HG02885 (cell line): ENCODE data around the gene TFPI2.
A peak's percentile ranks its signal among the peaks of the same experiment; 100 is the strongest.

Experiments
- ATAC-seq: cut with Tn5 transposase; IDR thresholded peaks from one replicate; pipeline ENCODE4 v1.9.1; 2021; ENCODE audit warnings: mild to moderate bottlenecking; ENCODE audit not compliant: unreplicated experiment, poor library complexity

TFPI2 gene

GRCh38 chr7:93860261-93860660 lies 30.3 kb downstream of the TFPI2 start:
- no peak for ATAC-seq

DNA sequence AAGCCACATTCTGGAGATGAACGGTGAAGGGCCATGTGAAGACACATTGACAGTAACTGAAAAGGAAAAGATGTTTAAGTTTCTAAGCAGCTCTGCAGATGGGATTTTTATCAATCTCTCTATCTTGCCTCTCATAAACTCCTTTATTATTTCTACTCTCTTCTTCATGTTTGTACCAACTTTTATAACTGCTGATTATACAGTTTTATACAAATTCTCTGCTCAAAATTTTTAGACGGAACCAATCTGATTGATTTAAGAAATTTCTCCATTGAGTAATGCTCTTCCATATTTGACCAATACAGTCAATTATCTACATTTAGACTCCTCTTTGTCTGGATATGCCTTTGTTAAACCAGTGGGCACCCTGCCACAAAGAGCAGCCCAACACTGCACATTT lies 31.7 kb downstream of the TFPI2 start:
- ATAC-seq = no peak

GRCh38 chr7:93856323-93856722 lies 34.2 kb downstream of the TFPI2 start:
- peak; percentile 54 for ATAC-seq

DNA sequence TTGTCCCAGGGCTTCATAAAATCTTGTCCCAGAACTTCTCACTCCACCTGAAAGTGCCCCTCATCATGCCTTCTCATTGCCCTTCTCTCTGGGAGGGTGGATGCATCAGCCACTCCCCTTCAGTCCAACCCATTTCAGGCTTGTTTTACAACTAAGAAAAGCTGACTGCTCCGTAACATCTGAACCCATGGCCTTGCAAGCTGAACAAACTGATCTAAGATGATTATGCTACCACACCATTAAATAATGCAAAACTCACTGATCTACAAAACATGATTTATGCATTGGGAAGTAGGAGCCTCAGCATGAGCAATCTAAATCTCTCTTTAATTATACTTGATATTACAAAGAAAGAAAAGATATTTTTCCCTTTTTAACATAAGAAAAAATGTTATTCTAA lies 34.8 kb downstream of the TFPI2 start:
- no peak for ATAC-seq

- no peak for ATAC-seq
These were observed 36.1 kb downstream of the TFPI2 start for GRCh38 chr7:93854480-93854879.

GRCh38 chr7:93851536-93851935 lies 39.0 kb downstream of the TFPI2 start:
- ATAC-seq = no peak

- ATAC-seq = no peak
These were observed 47.3 kb downstream of the TFPI2 start for GRCh38 chr7:93843260-93843659.

DNA sequence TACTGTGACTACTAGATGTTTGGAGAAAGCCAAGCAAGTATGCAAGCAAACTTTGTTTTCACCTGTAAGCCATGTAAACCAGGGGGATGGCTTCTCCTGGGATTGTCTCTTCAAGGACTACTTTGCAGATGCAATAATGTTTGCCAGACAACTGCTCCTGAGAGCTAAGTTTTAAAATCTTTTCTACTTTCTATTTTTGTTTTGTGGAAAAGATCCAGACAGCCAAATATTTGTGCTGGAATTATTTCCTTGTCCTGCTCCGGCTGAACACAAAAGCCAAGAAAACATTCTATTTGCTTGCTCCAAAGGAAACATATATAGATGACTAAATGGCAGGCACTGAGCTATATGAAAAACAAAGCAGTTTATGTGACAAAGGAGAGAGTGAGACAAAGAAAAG lies 51.6 kb downstream of the TFPI2 start:
- no peak for ATAC-seq

- no peak for ATAC-seq
These were observed 53.3 kb downstream of the TFPI2 start for GRCh38 chr7:93837245-93837644.

DNA sequence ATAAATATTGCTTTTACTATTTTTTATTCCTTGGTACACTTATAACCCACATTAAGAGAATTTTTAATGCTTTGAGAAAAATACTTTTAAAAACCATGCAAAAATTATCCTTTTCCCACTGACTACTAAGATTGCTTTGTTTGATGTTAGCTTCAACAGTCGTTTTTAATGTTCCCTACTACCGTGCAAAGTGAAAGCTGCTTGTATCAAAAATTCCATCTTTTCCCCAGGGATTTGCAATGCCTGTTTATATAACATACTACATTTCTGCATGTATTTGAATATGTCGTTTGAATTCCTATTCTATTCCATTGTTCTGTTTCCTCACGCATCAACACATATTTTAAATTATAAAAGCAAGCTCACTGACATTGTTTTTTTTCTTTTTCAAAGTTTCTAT lies 54.4 kb downstream of the TFPI2 start:
- no peak for ATAC-seq

- ATAC-seq = no peak
These were observed 54.9 kb downstream of the TFPI2 start for GRCh38 chr7:93835702-93836101.
